Sigmoid colon (tissue), 4 donors: ENCODE results near the gene TBX19.

Experiments used
- EP300 ChIP-seq, 4 donors: sonication (generic); formaldehyde crosslinking; IDR thresholded peaks; one replicate each; pipeline ENCODE4 v1.6.1; 2017; ENCODE audit warnings: antibody characterized with exemption in 4 of 4
- POLR2A ChIP-seq, 2 donors: fragments of 450-650 bp; IDR thresholded peaks; one replicate each; pipeline ENCODE4 v1.6.1; 2016; ENCODE audit warnings: antibody characterized with exemption in 2 of 2, mild to moderate bottlenecking in 2 of 2, moderate library complexity in 2 of 2
- POLR2AphosphoS5 ChIP-seq, 4 donors: sonication (generic); formaldehyde crosslinking; IDR thresholded peaks; one replicate each; pipeline ENCODE4 v1.6.1; 2017; ENCODE audit warnings: antibody characterized with exemption in 4 of 4
- TF ChIP-seq, protein P1 (sequence below), 4 experiments: fragments of 450-650 bp in 3 of 4; fragments of 200-600 bp in 1 of 4; IDR thresholded peaks; one replicate each; pipeline ENCODE4 v1.5.1; 2016 to 2019; ENCODE audit warnings: antibody characterized with exemption in 4 of 4, mild to moderate bottlenecking in 3 of 4, moderate library complexity in 2 of 4

DNA sequence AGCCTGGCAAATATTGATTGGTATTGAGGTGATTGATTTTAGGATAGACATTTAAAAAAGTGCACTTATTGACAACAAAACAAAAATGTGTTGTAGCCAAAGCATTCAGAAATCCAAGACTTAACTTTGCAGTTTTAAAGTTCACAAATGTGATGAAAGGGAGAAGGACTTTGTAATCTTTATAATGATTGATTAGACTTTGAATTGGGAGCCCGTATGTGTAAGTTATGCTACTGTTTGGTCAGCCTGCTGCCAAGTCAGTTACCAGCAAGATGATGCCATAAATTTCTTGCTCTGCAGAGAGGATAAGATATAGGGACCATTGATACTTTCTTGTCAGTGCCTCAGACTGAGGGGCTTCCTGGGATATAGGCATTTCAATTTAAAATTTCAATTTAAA is 39.5 kb downstream of the TBX19 start:
- TF ChIP-seq POLR2A (IDR thresholded peaks at IDR 0.05) (no peak), POLR2AphosphoS5 (IDR thresholded peaks at IDR 0.05) (no peak), EP300 (IDR thresholded peaks at IDR 0.05) (no peak)
- TF ChIP-seq, protein P1, sequence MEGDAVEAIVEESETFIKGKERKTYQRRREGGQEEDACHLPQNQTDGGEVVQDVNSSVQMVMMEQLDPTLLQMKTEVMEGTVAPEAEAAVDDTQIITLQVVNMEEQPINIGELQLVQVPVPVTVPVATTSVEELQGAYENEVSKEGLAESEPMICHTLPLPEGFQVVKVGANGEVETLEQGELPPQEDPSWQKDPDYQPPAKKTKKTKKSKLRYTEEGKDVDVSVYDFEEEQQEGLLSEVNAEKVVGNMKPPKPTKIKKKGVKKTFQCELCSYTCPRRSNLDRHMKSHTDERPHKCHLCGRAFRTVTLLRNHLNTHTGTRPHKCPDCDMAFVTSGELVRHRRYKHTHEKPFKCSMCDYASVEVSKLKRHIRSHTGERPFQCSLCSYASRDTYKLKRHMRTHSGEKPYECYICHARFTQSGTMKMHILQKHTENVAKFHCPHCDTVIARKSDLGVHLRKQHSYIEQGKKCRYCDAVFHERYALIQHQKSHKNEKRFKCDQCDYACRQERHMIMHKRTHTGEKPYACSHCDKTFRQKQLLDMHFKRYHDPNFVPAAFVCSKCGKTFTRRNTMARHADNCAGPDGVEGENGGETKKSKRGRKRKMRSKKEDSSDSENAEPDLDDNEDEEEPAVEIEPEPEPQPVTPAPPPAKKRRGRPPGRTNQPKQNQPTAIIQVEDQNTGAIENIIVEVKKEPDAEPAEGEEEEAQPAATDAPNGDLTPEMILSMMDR (IDR thresholded peaks at IDR 0.05), result no peak
